Immature natural killer cell (primary cell): ENCODE results near the gene FBXW10B. TPM values are rescaled to one million over a fixed set of nuclear protein-coding genes. Genes with fewer than 3 reads are reported as not detected.
"Not testable (repeated sequence)": the region's sequence is repeated elsewhere in the genome, so short reads cannot be mapped to it uniquely, and the experiment has no call there.

Experiments used
- DNase-seq, 3 donors: peaks; one replicate each; pipeline ENCODE4 v3.0.0; 2022; ENCODE audit warnings: mixed read lengths in 1 of 3
- H3K27ac Mint-ChIP-seq, 6 donors: one replicate each; pipeline ENCODE4 v1.8.0; 2020; ENCODE audit warnings: mixed read lengths in 6 of 6, mild to moderate bottlenecking in 5 of 6, inconsistent platforms in 4 of 6, moderate library complexity in 3 of 6
- H3K27me3 Mint-ChIP-seq, 3 donors: one replicate each; pipeline ENCODE4 v1.8.0; 2020 to 2021; ENCODE audit warnings: low read depth in 3 of 3, mild to moderate bottlenecking in 3 of 3, mixed read lengths in 3 of 3, moderate library complexity in 3 of 3, inconsistent platforms in 1 of 3
- H3K36me3 Mint-ChIP-seq, 3 donors: one replicate each; pipeline ENCODE4 v1.8.0; 2020; ENCODE audit warnings: mixed read lengths in 3 of 3, inconsistent platforms in 2 of 3, mild to moderate bottlenecking in 2 of 3
- H3K4me1 Mint-ChIP-seq, 2 donors: one replicate each; pipeline ENCODE4 v1.8.0; 2020; ENCODE audit warnings: inconsistent platforms in 2 of 2, mild to moderate bottlenecking in 2 of 2, mixed read lengths in 2 of 2, moderate library complexity in 1 of 2
- H3K4me3 Mint-ChIP-seq, 5 donors: one replicate each; pipeline ENCODE4 v1.8.0; 2020; ENCODE audit warnings: mild to moderate bottlenecking in 5 of 5, mixed read lengths in 5 of 5, inconsistent platforms in 3 of 5, moderate library complexity in 3 of 5
- H3K9me3 Mint-ChIP-seq, 6 donors: one replicate each; pipeline ENCODE4 v1.8.0; 2020; ENCODE audit warnings: mild to moderate bottlenecking in 6 of 6, mixed read lengths in 6 of 6, inconsistent platforms in 4 of 6, moderate library complexity in 3 of 6
- polyA plus RNA-seq, 3 donors: library from polyadenylated mRNA; unstranded; fragments of 300-500 nt; fragmentation: Illumina TruSeq; gene quantifications; one replicate each; pipeline ENCODE4 v1.2.3, GENCODE V29; 2021

Gene FBXW10B
- polyA plus RNA-seq, 3 donors from 2014 or later, result not detected

GRCh38 chr17:15615850-15616249 is 3.7 kb downstream of the FBXW10B start:
- not testable (repeated sequence) for H3K4me1 Mint-ChIP-seq, H3K9me3 Mint-ChIP-seq, H3K27ac Mint-ChIP-seq, H3K4me3 Mint-ChIP-seq, H3K27me3 Mint-ChIP-seq, H3K36me3 Mint-ChIP-seq, DNase-seq

GRCh38 chr17:15613111-15613510 is 6.4 kb downstream of the FBXW10B start:
- not testable (repeated sequence) for H3K9me3 Mint-ChIP-seq, DNase-seq, H3K27me3 Mint-ChIP-seq, H3K27ac Mint-ChIP-seq, H3K4me3 Mint-ChIP-seq, H3K36me3 Mint-ChIP-seq, H3K4me1 Mint-ChIP-seq

GRCh38 chr17:15592960-15593359 is 26.5 kb downstream of the FBXW10B start:
- H3K27ac Mint-ChIP-seq, H3K27me3 Mint-ChIP-seq, H3K9me3 Mint-ChIP-seq, H3K36me3 Mint-ChIP-seq, H3K4me3 Mint-ChIP-seq, DNase-seq: not testable (repeated sequence)
- peaks cover 34 to 40% of the 10 kb centered on the region in 2 donors for H3K4me1 Mint-ChIP-seq

DNA sequence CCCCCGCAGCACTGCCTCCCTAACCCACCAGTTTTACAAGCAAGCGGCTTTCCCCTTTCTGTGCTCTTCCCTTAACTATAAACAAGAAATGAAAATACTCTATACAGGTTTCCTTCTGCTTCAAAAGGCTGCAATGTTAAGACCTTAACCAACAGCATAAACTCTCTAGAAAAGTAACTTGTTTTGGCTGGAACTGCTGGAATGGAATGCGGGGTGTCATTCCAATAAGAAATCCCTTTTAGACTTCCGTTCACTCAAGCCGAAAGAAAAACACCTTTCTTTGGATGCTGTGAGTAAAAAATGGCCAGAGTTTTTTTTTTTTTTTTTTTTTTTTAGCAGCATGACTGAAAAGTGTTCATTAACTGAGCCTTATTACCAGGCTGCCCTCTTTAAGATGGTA is 27.5 kb downstream of the FBXW10B start:
- H3K27me3 Mint-ChIP-seq, DNase-seq, H3K36me3 Mint-ChIP-seq, H3K9me3 Mint-ChIP-seq: not testable (repeated sequence)
- peak overlapping the region in 2 of 6 donors; percentile 30 to 36 for H3K27ac Mint-ChIP-seq
- peak overlapping the region in 4 of 5 donors; percentile 18 to 61 (median 58) for H3K4me3 Mint-ChIP-seq
- H3K4me1 Mint-ChIP-seq, result peaks cover 35 to 46% of the 10 kb centered on the region in 2 donors

DNA sequence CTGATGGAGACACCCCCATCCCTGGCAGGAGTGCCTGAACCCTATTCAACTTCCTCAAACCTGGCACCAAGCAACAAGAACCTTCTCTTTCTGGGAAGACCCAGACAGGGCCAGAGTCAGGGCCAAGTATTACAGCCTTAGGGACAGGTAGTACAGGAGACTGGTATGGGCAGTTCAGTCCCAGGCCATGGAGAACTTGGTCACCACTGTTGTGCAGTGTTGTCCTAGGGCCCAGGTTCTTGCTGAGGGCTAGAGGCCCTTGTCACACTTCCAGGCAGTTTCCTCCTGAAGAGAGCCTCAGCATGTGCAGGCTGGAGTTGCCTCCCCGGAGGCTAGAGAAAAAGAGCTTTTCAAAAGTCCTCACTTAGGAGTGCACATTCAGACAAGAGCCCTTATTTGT is 28.7 kb downstream of the FBXW10B start:
- H3K9me3 Mint-ChIP-seq, H3K27me3 Mint-ChIP-seq, DNase-seq, H3K36me3 Mint-ChIP-seq: not testable (repeated sequence)
- H3K4me3 Mint-ChIP-seq, result peak overlapping the region; percentile 61 to 72 (median 67)
- peak overlapping the region in 1 of 6 donors; percentile 69 for H3K27ac Mint-ChIP-seq
- H3K4me1 Mint-ChIP-seq, result peaks cover 37 to 52% of the 10 kb centered on the region in 2 donors

GRCh38 chr17:15589544-15590536 is 29.7 kb downstream of the FBXW10B start:
- DNase-seq, result peak; percentile 25 to 66 (median 49)
- Mint-ChIP-seq H3K4me3 (peak overlapping the region; percentile 72 to 87 (median 80)), H3K4me1 (peaks cover 37 to 52% of the 10 kb centered on the region in 2 donors), H3K27ac (peak overlapping the region; percentile 40 to 91 (median 65))
- not testable (repeated sequence) for H3K9me3 Mint-ChIP-seq, H3K27me3 Mint-ChIP-seq, H3K36me3 Mint-ChIP-seq

DNA sequence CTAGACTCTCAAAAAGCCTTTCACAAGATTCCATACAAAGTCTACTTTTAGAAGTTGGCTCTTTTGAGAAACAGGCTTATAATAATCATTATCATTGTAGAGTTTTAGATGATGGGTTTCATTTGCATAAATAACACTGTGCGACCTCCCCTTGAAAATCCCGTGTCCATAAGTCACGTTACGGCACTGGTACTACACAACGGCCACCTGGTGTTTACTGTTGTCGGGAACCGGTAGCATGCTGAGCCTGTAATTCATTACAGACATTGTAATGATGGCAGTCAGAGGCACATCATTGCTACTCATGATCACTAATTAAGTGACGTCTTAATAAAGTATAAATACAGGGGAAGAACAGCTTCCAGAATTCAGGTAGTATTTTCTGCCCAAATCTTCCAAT is 31.5 kb downstream of the FBXW10B start:
- not testable (repeated sequence) for H3K27me3 Mint-ChIP-seq, H3K36me3 Mint-ChIP-seq, DNase-seq, H3K4me3 Mint-ChIP-seq, H3K9me3 Mint-ChIP-seq
- H3K27ac Mint-ChIP-seq, result peak overlapping the region in 3 of 6 donors; percentile 6 to 81 (median 74)
- H3K4me1 Mint-ChIP-seq, result peaks cover 35 to 52% of the 10 kb centered on the region in 2 donors

- H3K27me3 Mint-ChIP-seq, H3K4me3 Mint-ChIP-seq, H3K36me3 Mint-ChIP-seq, DNase-seq, H3K27ac Mint-ChIP-seq, H3K9me3 Mint-ChIP-seq: not testable (repeated sequence)
- H3K4me1 Mint-ChIP-seq, result peaks cover 5 to 15% of the 10 kb centered on the region in 2 donors
These were observed 36.2 kb downstream of the FBXW10B start for GRCh38 chr17:15583313-15583712.

- DNase-seq, H3K27ac Mint-ChIP-seq: not testable (repeated sequence)
These were observed 38.0 kb downstream of the FBXW10B start for GRCh38 chr17:15581462-15581861.

GRCh38 chr17:15576848-15577247 is 42.7 kb downstream of the FBXW10B start:
- H3K4me3 Mint-ChIP-seq, H3K27ac Mint-ChIP-seq, H3K4me1 Mint-ChIP-seq, DNase-seq, H3K36me3 Mint-ChIP-seq, H3K9me3 Mint-ChIP-seq, H3K27me3 Mint-ChIP-seq: not testable (repeated sequence)

More at GRCh38 chr17:15581462-15581861, 38.0 kb downstream of the FBXW10B start:
- H3K36me3 Mint-ChIP-seq, H3K27me3 Mint-ChIP-seq, H3K9me3 Mint-ChIP-seq, H3K4me3 Mint-ChIP-seq, H3K4me1 Mint-ChIP-seq: not testable (repeated sequence)

- H3K9me3 Mint-ChIP-seq, H3K4me1 Mint-ChIP-seq, H3K4me3 Mint-ChIP-seq, DNase-seq, H3K36me3 Mint-ChIP-seq, H3K27me3 Mint-ChIP-seq, H3K27ac Mint-ChIP-seq: not testable (repeated sequence)
These were observed 44.8 kb downstream of the FBXW10B start for GRCh38 chr17:15574660-15575059.

DNA sequence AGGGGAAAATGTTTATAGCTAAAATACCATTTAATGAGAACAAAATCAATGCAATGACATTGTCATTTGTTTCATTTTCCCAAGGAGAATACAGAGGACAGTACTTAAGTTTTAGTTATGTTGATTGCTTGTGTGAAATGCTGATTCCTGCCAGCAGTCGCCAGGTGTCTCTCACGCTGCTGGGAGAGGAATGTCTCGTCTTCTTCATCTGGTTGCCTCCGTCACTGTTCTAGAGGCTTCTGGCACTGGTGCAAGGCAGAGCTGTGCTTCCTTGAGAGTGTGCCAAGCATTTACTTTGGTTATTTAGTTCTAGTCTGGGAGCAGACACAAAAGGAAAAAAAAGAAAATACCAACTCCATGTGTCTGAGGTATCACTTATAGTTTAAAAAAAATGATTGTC is 45.6 kb downstream of the FBXW10B start:
- H3K27ac Mint-ChIP-seq, H3K4me3 Mint-ChIP-seq, H3K27me3 Mint-ChIP-seq, DNase-seq, H3K36me3 Mint-ChIP-seq, H3K4me1 Mint-ChIP-seq, H3K9me3 Mint-ChIP-seq: not testable (repeated sequence)
